Measurements from ENCODE around the gene KCNJ9.

Gene KCNJ9

DNA sequence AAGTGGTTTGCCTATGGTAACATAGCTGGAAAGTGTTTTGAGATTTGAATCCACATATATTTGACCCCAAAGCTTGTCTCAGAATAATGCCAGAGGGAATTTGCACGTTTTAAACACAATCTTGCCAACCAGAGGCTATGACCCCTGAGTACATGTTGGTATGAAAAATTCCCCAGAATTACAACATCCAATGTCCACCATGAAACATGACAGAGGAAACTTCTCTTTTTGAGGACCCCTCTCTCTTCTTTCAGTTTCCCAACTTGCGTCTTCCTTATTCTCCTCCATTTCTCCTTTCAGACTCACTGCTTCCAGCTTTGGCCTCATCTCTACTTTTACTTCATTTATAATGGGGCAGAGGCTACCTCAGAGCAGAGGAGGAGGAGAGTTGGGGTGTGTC, 5.5 kb upstream of the KCNJ9 start:
- Histone ChIP-seq H2AFZ (ENCODE audit: low read length) (no peak overlapping the region), H3K9me3 (replicated peaks; ENCODE audit: insufficient read depth, low read length) (no peaks in the 10 kb centered on the region), H3K36me3 (replicated peaks; ENCODE audit: insufficient read depth, low read length) (no peaks in the 10 kb centered on the region), H4K20me1 (ENCODE audit: insufficient read depth, low read length) (no peaks in the 10 kb centered on the region), H3K4me1 (ENCODE audit: low read length) (peaks cover 32% of the 10 kb centered on the region), H3F3A (ENCODE audit: insufficient read depth, low read length) (peaks cover 19% of the 10 kb centered on the region), H3K4me3 (ENCODE audit: low read length) (no peak overlapping the region), H3K4me2 (ENCODE audit: low read depth, low read length) (no peak overlapping the region), H3K9ac (ENCODE audit: low read length) (no peak overlapping the region), H3K79me2 (ENCODE audit: low read length) (no peaks in the 10 kb centered on the region), H3K27ac (ENCODE audit: low read length) (no peak overlapping the region), H3K27me3 (replicated peaks; ENCODE audit: insufficient read depth, low read length) (peaks cover 7% of the 10 kb centered on the region), H3K9me2 (replicated peaks; ENCODE audit: insufficient read depth, low read length) (no peaks in the 10 kb centered on the region)
- no peak for DNase-seq
- TF ChIP-seq EZH2phosphoT487 (IDR thresholded peaks at IDR 0.05; ENCODE audit: low read length) = no peak
- no peak for TF ChIP-seq EZH2 (optimal IDR thresholded peaks at IDR 0.05; ENCODE audit: low read depth, low read length)
- TF ChIP-seq, protein P1, sequence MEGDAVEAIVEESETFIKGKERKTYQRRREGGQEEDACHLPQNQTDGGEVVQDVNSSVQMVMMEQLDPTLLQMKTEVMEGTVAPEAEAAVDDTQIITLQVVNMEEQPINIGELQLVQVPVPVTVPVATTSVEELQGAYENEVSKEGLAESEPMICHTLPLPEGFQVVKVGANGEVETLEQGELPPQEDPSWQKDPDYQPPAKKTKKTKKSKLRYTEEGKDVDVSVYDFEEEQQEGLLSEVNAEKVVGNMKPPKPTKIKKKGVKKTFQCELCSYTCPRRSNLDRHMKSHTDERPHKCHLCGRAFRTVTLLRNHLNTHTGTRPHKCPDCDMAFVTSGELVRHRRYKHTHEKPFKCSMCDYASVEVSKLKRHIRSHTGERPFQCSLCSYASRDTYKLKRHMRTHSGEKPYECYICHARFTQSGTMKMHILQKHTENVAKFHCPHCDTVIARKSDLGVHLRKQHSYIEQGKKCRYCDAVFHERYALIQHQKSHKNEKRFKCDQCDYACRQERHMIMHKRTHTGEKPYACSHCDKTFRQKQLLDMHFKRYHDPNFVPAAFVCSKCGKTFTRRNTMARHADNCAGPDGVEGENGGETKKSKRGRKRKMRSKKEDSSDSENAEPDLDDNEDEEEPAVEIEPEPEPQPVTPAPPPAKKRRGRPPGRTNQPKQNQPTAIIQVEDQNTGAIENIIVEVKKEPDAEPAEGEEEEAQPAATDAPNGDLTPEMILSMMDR (IDR thresholded peaks at IDR 0.05; ENCODE audit: low read length) = no peak

DNA sequence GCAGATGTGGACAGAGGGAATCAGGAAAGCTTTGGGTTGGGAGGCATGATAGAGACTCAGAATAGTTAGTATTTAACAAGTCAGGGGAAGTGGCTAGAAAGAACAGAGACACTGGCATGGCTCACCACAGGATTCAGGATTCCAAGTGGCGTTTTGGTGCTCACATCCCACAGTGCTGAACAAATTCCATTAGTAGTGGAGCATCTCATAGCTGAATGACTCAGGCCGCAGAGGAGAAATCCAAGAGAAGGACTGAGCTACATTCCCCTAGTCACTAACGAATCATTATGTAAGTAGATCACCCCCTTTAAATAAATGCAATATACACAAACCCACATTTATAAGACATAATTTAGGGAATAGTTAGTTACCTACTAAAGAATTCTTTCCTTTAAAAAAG, 5.0 kb upstream of the KCNJ9 start:
- H3K4me1 ChIP-seq (ENCODE audit: low read length) = peaks cover 32% of the 10 kb centered on the region
- no peaks in the 10 kb centered on the region for H3K9me3 ChIP-seq (replicated peaks; ENCODE audit: insufficient read depth, low read length)
- TF ChIP-seq, protein P1 (IDR thresholded peaks at IDR 0.05; ENCODE audit: low read length) = no peak
- no peak for TF ChIP-seq EZH2 (optimal IDR thresholded peaks at IDR 0.05; ENCODE audit: low read depth, low read length)
- no peak for TF ChIP-seq EZH2phosphoT487 (IDR thresholded peaks at IDR 0.05; ENCODE audit: low read length)
- H2AFZ ChIP-seq (ENCODE audit: low read length) = no peak overlapping the region
- no peak for DNase-seq
- H3K4me3 ChIP-seq (ENCODE audit: low read length) = no peak overlapping the region
- H3K79me2 ChIP-seq (ENCODE audit: low read length) = no peaks in the 10 kb centered on the region
- H3K36me3 ChIP-seq (replicated peaks; ENCODE audit: insufficient read depth, low read length) = no peaks in the 10 kb centered on the region
- no peaks in the 10 kb centered on the region for H4K20me1 ChIP-seq (ENCODE audit: insufficient read depth, low read length)
- H3K27ac ChIP-seq (ENCODE audit: low read length) = no peak overlapping the region
- H3K9me2 ChIP-seq (replicated peaks; ENCODE audit: insufficient read depth, low read length) = no peaks in the 10 kb centered on the region
- no peak overlapping the region for H3K4me2 ChIP-seq (ENCODE audit: low read depth, low read length)
- H3F3A ChIP-seq (ENCODE audit: insufficient read depth, low read length) = peaks cover 19% of the 10 kb centered on the region
- no peak overlapping the region for H3K9ac ChIP-seq (ENCODE audit: low read length)
- peaks cover 10% of the 10 kb centered on the region for H3K27me3 ChIP-seq (replicated peaks; ENCODE audit: insufficient read depth, low read length)

DNA sequence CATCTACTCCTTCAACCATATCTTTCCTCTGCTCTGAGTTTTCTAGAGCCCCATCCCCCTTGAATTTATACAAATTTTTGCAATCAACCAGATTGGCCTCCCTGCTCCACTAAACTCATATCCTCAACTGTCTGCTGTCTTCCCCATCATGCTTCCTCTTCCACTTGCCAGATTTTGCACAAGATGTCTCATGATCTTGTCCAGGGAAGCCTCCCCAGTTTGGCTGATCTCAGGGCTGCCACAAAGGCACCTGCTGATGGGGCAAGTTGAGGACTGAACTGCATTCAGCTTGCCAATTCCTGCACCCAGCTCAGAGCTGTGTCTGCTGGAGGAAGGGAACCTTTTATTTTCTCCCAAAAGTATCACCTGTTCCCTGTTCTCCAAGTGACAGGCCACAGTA, 3.9 kb upstream of the KCNJ9 start:
- no peak for DNase-seq
- TF ChIP-seq EZH2 (optimal IDR thresholded peaks at IDR 0.05; ENCODE audit: low read depth, low read length) = no peak
- no peak for TF ChIP-seq EZH2phosphoT487 (IDR thresholded peaks at IDR 0.05; ENCODE audit: low read length)
- TF ChIP-seq, protein P1 (IDR thresholded peaks at IDR 0.05; ENCODE audit: low read length) = no peak
- Histone ChIP-seq H3F3A (ENCODE audit: insufficient read depth, low read length) (peaks cover 9% of the 10 kb centered on the region; the same call in 1 of the 2 replicates), H4K20me1 (ENCODE audit: insufficient read depth, low read length) (no peaks in the 10 kb centered on the region), H3K9me2 (replicated peaks; ENCODE audit: insufficient read depth, low read length) (no peaks in the 10 kb centered on the region), H3K4me1 (ENCODE audit: low read length) (peaks cover 27% of the 10 kb centered on the region), H3K9ac (ENCODE audit: low read length) (no peak overlapping the region), H3K9me3 (replicated peaks; ENCODE audit: insufficient read depth, low read length) (no peaks in the 10 kb centered on the region), H3K4me2 (ENCODE audit: low read depth, low read length) (no peak overlapping the region), H3K27ac (ENCODE audit: low read length) (no peak overlapping the region), H3K79me2 (ENCODE audit: low read length) (no peaks in the 10 kb centered on the region), H3K27me3 (replicated peaks; ENCODE audit: insufficient read depth, low read length) (peaks cover 22% of the 10 kb centered on the region), H3K4me3 (ENCODE audit: low read length) (no peak overlapping the region), H3K36me3 (replicated peaks; ENCODE audit: insufficient read depth, low read length) (no peaks in the 10 kb centered on the region), H2AFZ (ENCODE audit: low read length) (no peak overlapping the region)
